DND-41 (cell line): ENCODE results near the gene PDLIM5.

ENCODE experiments used
- ATAC-seq: fragments of 200-7000 bp; cut with Tn5 transposase; 3 replicates; pipeline ENCODE4 v1.9.1; 2021; ENCODE audit warnings: low read depth; ENCODE audit not compliant: insufficient read depth
- DNase-seq: peaks from one replicate; pipeline ENCODE4 v3.0.0-alpha.2; 2020
- H2AFZ ChIP-seq: 2 replicates; pipeline ENCODE4 v1.6.0; 2012; ENCODE audit warnings: low read depth, low read length
- H3K27ac ChIP-seq: 2 replicates; pipeline ENCODE4 v1.5.1; 2012; ENCODE audit warnings: low read length, inconsistent platforms
- H3K27me3 ChIP-seq: fragments of 200-600 bp; sonication (generic); 2 replicates; pipeline ENCODE4 v1.6.0; 2012; ENCODE audit warnings: low read length, mild to moderate bottlenecking, inconsistent platforms; ENCODE audit not compliant: insufficient read depth, poor library complexity
- H3K36me3 ChIP-seq: 2 replicates; pipeline ENCODE4 v1.5.1; 2012; ENCODE audit warnings: low read length, inconsistent platforms; ENCODE audit not compliant: insufficient read depth
- H3K4me1 ChIP-seq: 2 replicates; pipeline ENCODE4 v1.5.1; 2012; ENCODE audit warnings: mild to moderate bottlenecking, low read length; ENCODE audit not compliant: insufficient read depth
- H3K4me2 ChIP-seq: 2 replicates; pipeline ENCODE4 v1.6.0; 2012; ENCODE audit warnings: mild to moderate bottlenecking, moderate library complexity, low read length, inconsistent platforms; ENCODE audit not compliant: insufficient read depth
- H3K4me3 ChIP-seq, 2 experiments: fragments of 200-600 bp in 1 of 2; shearing (Covaris generic) in 1 of 2; 2 replicates each; pipeline ENCODE4 v1.5.1; 2012 to 2016; ENCODE audit warnings: inconsistent platforms in 2 of 2, low read length in 2 of 2, mild to moderate bottlenecking in 2 of 2, low read depth in 1 of 2, moderate library complexity in 1 of 2
- H3K79me2 ChIP-seq: 2 replicates; pipeline ENCODE4 v1.6.0; 2012; ENCODE audit warnings: low read length, inconsistent platforms; ENCODE audit not compliant: insufficient read depth
- H3K9ac ChIP-seq: 2 replicates; pipeline ENCODE4 v1.6.0; 2012; ENCODE audit warnings: low read depth, mild to moderate bottlenecking, inconsistent platforms, low read length, moderate library complexity
- H3K9me3 ChIP-seq: 2 replicates; pipeline ENCODE4 v1.5.1; 2012; ENCODE audit warnings: low read length, moderate library complexity, mild to moderate bottlenecking, inconsistent platforms; ENCODE audit not compliant: insufficient read depth, severe bottlenecking
- H4K20me1 ChIP-seq: 2 replicates; pipeline ENCODE4 v1.6.0; 2012; ENCODE audit warnings: low read length; ENCODE audit not compliant: insufficient read depth
- EZH2 ChIP-seq: IDR thresholded peaks from 3 replicates; pipeline ENCODE4 v1.6.1; 2012; ENCODE audit warnings: borderline replicate concordance, low read depth, mild to moderate bottlenecking, moderate library complexity, low read length, inconsistent platforms; ENCODE audit not compliant: severe bottlenecking
- TF ChIP-seq, protein P1 (sequence below): IDR thresholded peaks from 2 replicates; pipeline ENCODE4 v1.5.1; 2012; ENCODE audit warnings: borderline replicate concordance, low read length, moderate library complexity, mild to moderate bottlenecking; ENCODE audit not compliant: poor library complexity, severe bottlenecking; ENCODE audit errors: extremely low read depth

PDLIM5 gene

GRCh38 chr4:94603170-94603747, 151.5 kb downstream of the PDLIM5 start:
- Histone ChIP-seq H3K9ac (no peak overlapping the region), H3K9me3 (no peaks in the 10 kb centered on the region), H4K20me1 (no peaks in the 10 kb centered on the region), H3K4me1 (no peaks in the 10 kb centered on the region), H3K27me3 (no peaks in the 10 kb centered on the region), H3K4me3 (no peak overlapping the region), H3K4me2 (no peak overlapping the region), H3K36me3 (no peaks in the 10 kb centered on the region), H2AFZ (no peak overlapping the region), H3K27ac (no peak overlapping the region), H3K79me2 (no peaks in the 10 kb centered on the region)
- DNase-seq = no peak
- no peak for ATAC-seq
- no peak for TF ChIP-seq EZH2
- TF ChIP-seq, protein P1, sequence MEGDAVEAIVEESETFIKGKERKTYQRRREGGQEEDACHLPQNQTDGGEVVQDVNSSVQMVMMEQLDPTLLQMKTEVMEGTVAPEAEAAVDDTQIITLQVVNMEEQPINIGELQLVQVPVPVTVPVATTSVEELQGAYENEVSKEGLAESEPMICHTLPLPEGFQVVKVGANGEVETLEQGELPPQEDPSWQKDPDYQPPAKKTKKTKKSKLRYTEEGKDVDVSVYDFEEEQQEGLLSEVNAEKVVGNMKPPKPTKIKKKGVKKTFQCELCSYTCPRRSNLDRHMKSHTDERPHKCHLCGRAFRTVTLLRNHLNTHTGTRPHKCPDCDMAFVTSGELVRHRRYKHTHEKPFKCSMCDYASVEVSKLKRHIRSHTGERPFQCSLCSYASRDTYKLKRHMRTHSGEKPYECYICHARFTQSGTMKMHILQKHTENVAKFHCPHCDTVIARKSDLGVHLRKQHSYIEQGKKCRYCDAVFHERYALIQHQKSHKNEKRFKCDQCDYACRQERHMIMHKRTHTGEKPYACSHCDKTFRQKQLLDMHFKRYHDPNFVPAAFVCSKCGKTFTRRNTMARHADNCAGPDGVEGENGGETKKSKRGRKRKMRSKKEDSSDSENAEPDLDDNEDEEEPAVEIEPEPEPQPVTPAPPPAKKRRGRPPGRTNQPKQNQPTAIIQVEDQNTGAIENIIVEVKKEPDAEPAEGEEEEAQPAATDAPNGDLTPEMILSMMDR = no peak

DNA sequence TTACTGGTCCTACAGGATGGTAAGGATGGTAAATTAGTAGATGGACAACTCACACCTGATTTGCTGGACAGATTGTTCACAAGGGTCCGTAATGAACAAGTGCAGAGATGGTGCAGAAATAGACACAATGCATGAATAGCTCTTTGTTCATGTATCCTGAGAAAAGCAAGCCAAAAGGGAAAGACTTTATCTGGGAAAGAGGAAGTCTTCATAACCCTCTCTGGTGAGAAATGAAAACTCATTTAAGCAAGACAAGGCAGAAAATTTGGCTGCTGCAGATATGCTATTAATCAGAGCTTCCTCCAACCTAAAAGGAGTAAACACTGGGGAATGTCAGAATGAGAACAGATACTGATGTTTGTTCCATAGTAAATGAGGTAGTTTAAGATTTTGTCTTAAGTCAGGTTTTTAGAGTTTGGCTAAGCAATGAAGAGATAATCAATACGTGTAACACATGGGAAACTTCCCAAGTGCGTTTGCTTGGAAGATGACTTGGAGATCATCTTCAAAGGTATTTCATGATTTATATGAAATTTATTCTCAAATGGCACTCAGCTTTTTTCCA, 153.6 kb downstream of the PDLIM5 start:
- H3K9me3 ChIP-seq = no peaks in the 10 kb centered on the region
- H3K36me3 ChIP-seq = no peaks in the 10 kb centered on the region
- H3K4me3 ChIP-seq = no peak overlapping the region
- H2AFZ ChIP-seq = no peak overlapping the region
- H3K27ac ChIP-seq = no peak overlapping the region
- ATAC-seq (no peak), DNase-seq (no peak)
- no peak overlapping the region for H3K4me2 ChIP-seq
- H3K79me2 ChIP-seq = no peaks in the 10 kb centered on the region
- H3K9ac ChIP-seq = no peak overlapping the region
- no peaks in the 10 kb centered on the region for H3K27me3 ChIP-seq
- H3K4me1 ChIP-seq = no peaks in the 10 kb centered on the region
- no peak for TF ChIP-seq EZH2
- TF ChIP-seq, protein P1 = no peak
- H4K20me1 ChIP-seq = no peaks in the 10 kb centered on the region

DNA sequence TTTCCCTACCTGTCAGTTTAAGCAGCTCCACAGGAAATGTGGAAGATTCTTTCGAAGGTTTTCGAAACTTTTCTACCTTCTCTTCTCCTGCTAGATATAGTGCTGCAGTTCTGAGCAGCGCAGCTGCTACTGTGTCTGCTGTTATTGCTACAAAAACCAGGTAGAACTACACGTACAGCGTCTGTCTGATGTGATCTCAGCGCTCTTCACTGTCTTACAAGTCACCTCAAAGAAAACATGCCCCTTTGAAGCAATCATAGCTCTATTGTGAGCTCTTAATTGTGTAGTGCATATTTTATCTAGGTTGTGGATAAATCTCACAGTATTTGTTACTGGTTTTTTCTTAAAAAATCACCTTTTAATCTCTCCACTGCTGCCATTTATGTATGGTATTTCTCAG, 158.4 kb downstream of the PDLIM5 start:
- H3K4me2 ChIP-seq = no peak overlapping the region
- no peaks in the 10 kb centered on the region for H3K79me2 ChIP-seq
- no peaks in the 10 kb centered on the region for H3K9me3 ChIP-seq
- no peak for DNase-seq
- H3K4me1 ChIP-seq = no peaks in the 10 kb centered on the region
- no peak overlapping the region for H2AFZ ChIP-seq
- no peak for TF ChIP-seq EZH2
- H4K20me1 ChIP-seq = no peaks in the 10 kb centered on the region
- no peak overlapping the region for H3K9ac ChIP-seq
- no peak overlapping the region for H3K27ac ChIP-seq
- no peaks in the 10 kb centered on the region for H3K27me3 ChIP-seq
- H3K4me3 ChIP-seq = no peak overlapping the region
- 0 out of 3 replicates have a peak, but pooled peaks have one; percentile 24 for ATAC-seq
- no peaks in the 10 kb centered on the region for H3K36me3 ChIP-seq

- no peaks in the 10 kb centered on the region for H3K27me3 ChIP-seq
- TF ChIP-seq, protein P1 = no peak
- TF ChIP-seq EZH2 = no peak
- no peak overlapping the region for H3K4me2 ChIP-seq
- no peaks in the 10 kb centered on the region for H3K9me3 ChIP-seq
- H3K4me1 ChIP-seq = no peaks in the 10 kb centered on the region
- no peak overlapping the region for H3K9ac ChIP-seq
- no peak overlapping the region for H2AFZ ChIP-seq
- no peak for DNase-seq
- no peak overlapping the region for H3K27ac ChIP-seq
- no peak overlapping the region for H3K4me3 ChIP-seq
- no peaks in the 10 kb centered on the region for H4K20me1 ChIP-seq
- no peaks in the 10 kb centered on the region for H3K36me3 ChIP-seq
- ATAC-seq = no peak
- no peaks in the 10 kb centered on the region for H3K79me2 ChIP-seq
These were observed 161.5 kb downstream of the PDLIM5 start for GRCh38 chr4:94613248-94613647.
